Neural progenitor cell (in vitro differentiated cells): ENCODE measurements around the gene GPI. TPM values are rescaled to one million over a fixed set of nuclear protein-coding genes. Genes with fewer than 3 reads are reported as not detected.

Source experiments
- DNase-seq: peaks from one replicate; pipeline ENCODE4 v3.0.0-alpha.2; 2016; ENCODE audit warnings: low spot score
- H2AFZ ChIP-seq: fragments of 200-600 bp; sonication (generic); replicated peaks from 2 replicates; pipeline ENCODE4 v1.6.1; 2016; ENCODE audit warnings: antibody characterized with exemption
- H3F3A ChIP-seq: fragments of 200-600 bp; sonication (generic); 2 replicates; pipeline ENCODE4 v1.6.1; 2016; ENCODE audit warnings: antibody characterized with exemption, low read depth
- H3K27ac ChIP-seq: fragments of 200-600 bp; sonication (generic); 2 replicates; pipeline ENCODE4 v1.5.1; 2016; ENCODE audit warnings: mild to moderate bottlenecking
- H3K27me3 ChIP-seq: fragments of 200-600 bp; sonication (generic); 2 replicates; pipeline ENCODE4 v1.6.1; 2016; ENCODE audit warnings: mild to moderate bottlenecking, moderate library complexity
- H3K36me3 ChIP-seq: fragments of 200-600 bp; sonication (generic); 2 replicates; pipeline ENCODE4 v1.5.1; 2016
- H3K4me1 ChIP-seq: fragments of 200-600 bp; sonication (generic); 2 replicates; pipeline ENCODE4 v1.6.1; 2016; ENCODE audit warnings: mixed run types
- H3K4me2 ChIP-seq: fragments of 200-600 bp; sonication (generic); 2 replicates; pipeline ENCODE4 v1.6.1; 2016
- H3K4me3 ChIP-seq: fragments of 200-600 bp; sonication (generic); 2 replicates; pipeline ENCODE4 v1.5.1; 2016
- H3K79me2 ChIP-seq: fragments of 200-600 bp; sonication (generic); 2 replicates; pipeline ENCODE4 v1.6.1; 2016; ENCODE audit warnings: low read depth
- H3K9ac ChIP-seq: fragments of 200-600 bp; sonication (generic); 2 replicates; pipeline ENCODE4 v1.6.1; 2016
- H3K9me3 ChIP-seq: fragments of 200-600 bp; sonication (generic); 2 replicates; pipeline ENCODE4 v1.5.1; 2016; ENCODE audit warnings: low read depth
- H4K20me1 ChIP-seq: fragments of 200-600 bp; sonication (generic); 2 replicates; pipeline ENCODE4 v1.6.1; 2016; ENCODE audit warnings: low read depth
- H3K27ac Mint-ChIP-seq: 3 replicates; pipeline ENCODE4 v1.8.0; 2021; ENCODE audit warnings: mixed read lengths
- H3K27me3 Mint-ChIP-seq: 2 replicates; pipeline ENCODE4 v1.8.0; 2022; ENCODE audit warnings: low read depth, mild to moderate bottlenecking, inconsistent platforms, moderate library complexity, mixed read lengths; ENCODE audit not compliant: insufficient read depth
- H3K36me3 Mint-ChIP-seq: 3 replicates; pipeline ENCODE4 v1.8.0; 2021; ENCODE audit warnings: mixed read lengths
- H3K4me1 Mint-ChIP-seq: 3 replicates; pipeline ENCODE4 v1.8.0; 2021; ENCODE audit warnings: mixed read lengths
- H3K4me3 Mint-ChIP-seq: 3 replicates; pipeline ENCODE4 v1.8.0; 2021; ENCODE audit warnings: mild to moderate bottlenecking, moderate library complexity, mixed read lengths
- H3K9me3 Mint-ChIP-seq: 3 replicates; pipeline ENCODE4 v1.8.0; 2020; ENCODE audit warnings: mixed read lengths
- EZH2 ChIP-seq: fragments of 200-600 bp; sonication (generic); IDR thresholded peaks from 2 replicates; pipeline ENCODE4 v1.6.1; 2017; ENCODE audit warnings: antibody characterized with exemption, mild to moderate bottlenecking, moderate library complexity
- EZH2phosphoT487 ChIP-seq: fragments of 200-600 bp; sonication (generic); IDR thresholded peaks from 2 replicates; pipeline ENCODE4 v1.6.1; 2017; ENCODE audit warnings: antibody characterized with exemption
- total RNA-seq: library from RNA; depleted of rRNA; stranded (reverse); fragments of >200 nt; gene quantifications from 2 replicates; pipeline ENCODE4 v1.2.3, GENCODE V29; 2015; ENCODE audit warnings: low replicate concordance
- TF ChIP-seq, protein P1 (sequence below): fragments of 200-600 bp; sonication (generic); IDR thresholded peaks from 2 replicates; pipeline ENCODE4 v1.5.1; 2017; ENCODE audit warnings: antibody characterized with exemption, mild to moderate bottlenecking

The GPI gene
- total RNA-seq, 1 donor from 2014 or later: 109 TPM

DNA sequence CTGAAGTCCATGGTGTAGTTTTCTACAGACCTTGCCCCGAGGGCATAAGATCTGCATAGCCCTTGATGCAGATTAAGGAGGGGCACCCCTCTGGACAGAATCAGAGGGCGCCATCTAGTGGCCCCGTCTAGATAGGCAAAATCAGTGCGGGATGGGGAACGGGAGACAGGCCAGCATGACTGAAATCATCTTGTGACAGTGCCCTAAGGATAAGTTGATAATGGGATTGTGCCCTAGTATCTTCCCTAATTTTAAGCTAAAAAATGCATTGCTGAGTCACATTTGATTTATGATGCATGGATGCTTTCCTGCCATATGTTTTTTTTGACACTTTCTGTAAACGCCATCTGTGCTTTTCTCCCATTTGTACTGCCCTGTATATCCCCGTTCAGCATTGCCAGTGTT, 19.0 kb upstream of the GPI start:
- no peaks in the 10 kb centered on the region for H3K27me3 ChIP-seq

DNA sequence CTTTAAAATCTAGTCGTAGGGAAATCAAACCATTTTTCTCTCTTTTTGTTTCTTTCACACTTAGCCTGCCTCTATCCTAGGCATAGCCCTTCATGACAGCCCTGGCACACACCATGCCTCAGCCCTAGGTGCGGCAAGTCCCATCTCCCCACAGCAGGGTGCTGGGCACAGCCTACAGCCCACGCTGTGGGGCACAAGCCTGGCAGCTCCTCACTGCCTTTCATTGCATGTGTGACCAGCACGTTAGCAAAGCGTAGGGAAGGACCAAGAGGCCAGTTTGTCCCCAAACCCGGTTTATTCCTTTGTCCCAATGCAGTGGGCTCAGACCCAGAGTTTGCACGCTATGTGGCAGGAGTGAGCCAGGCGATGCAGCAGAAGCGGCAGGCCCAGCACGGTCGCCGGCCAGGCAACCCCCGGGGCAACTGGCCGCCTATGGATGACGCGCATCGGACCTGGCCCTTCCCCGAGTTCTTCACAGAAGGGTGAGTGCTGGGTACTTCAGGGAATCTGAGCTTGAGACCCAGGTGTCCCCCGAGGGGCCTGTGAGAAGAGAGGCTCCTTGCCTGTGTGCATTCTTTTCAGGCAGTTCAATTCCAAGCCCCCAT, 17.3 kb upstream of the GPI start:
- no peak overlapping the region for H3K27ac Mint-ChIP-seq
- Histone ChIP-seq H3K4me3 (no peak overlapping the region), H3K36me3 (no peaks in the 10 kb centered on the region), H3K4me2 (no peak overlapping the region), H3K27me3 (no peaks in the 10 kb centered on the region), H3K79me2 (no peaks in the 10 kb centered on the region), H3K9ac (no peak overlapping the region), H3K4me1 (no peaks in the 10 kb centered on the region), H3K27ac (no peak overlapping the region), H3K9me3 (no peaks in the 10 kb centered on the region), H2AFZ (no peak overlapping the region), H4K20me1 (peaks cover 9% of the 10 kb centered on the region), H3F3A (no peaks in the 10 kb centered on the region)
- no peak overlapping the region for H3K4me3 Mint-ChIP-seq
- H3K9me3 Mint-ChIP-seq: peaks cover 2% of the 10 kb centered on the region
- no peak for TF ChIP-seq EZH2
- no peak for TF ChIP-seq EZH2phosphoT487
- TF ChIP-seq, protein P1, sequence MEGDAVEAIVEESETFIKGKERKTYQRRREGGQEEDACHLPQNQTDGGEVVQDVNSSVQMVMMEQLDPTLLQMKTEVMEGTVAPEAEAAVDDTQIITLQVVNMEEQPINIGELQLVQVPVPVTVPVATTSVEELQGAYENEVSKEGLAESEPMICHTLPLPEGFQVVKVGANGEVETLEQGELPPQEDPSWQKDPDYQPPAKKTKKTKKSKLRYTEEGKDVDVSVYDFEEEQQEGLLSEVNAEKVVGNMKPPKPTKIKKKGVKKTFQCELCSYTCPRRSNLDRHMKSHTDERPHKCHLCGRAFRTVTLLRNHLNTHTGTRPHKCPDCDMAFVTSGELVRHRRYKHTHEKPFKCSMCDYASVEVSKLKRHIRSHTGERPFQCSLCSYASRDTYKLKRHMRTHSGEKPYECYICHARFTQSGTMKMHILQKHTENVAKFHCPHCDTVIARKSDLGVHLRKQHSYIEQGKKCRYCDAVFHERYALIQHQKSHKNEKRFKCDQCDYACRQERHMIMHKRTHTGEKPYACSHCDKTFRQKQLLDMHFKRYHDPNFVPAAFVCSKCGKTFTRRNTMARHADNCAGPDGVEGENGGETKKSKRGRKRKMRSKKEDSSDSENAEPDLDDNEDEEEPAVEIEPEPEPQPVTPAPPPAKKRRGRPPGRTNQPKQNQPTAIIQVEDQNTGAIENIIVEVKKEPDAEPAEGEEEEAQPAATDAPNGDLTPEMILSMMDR: no peak
- DNase-seq: no peak
- H3K4me1 Mint-ChIP-seq: peaks cover 3% of the 10 kb centered on the region
- peaks cover 24% of the 10 kb centered on the region for H3K36me3 Mint-ChIP-seq
- peaks cover 2% of the 10 kb centered on the region for H3K27me3 Mint-ChIP-seq

More for the DNA sequence above, 19.0 kb upstream of the GPI start:
- Histone ChIP-seq H2AFZ (no peak overlapping the region), H3K36me3 (no peaks in the 10 kb centered on the region), H3K79me2 (no peaks in the 10 kb centered on the region), H4K20me1 (peaks cover 9% of the 10 kb centered on the region), H3K27ac (no peak overlapping the region), H3K4me2 (no peak overlapping the region), H3F3A (no peaks in the 10 kb centered on the region), H3K9ac (no peak overlapping the region), H3K4me1 (no peaks in the 10 kb centered on the region), H3K9me3 (no peaks in the 10 kb centered on the region), H3K4me3 (no peak overlapping the region)
- DNase-seq: peak; percentile 83
- Mint-ChIP-seq H3K9me3 (peaks cover 2% of the 10 kb centered on the region), H3K36me3 (peaks cover 26% of the 10 kb centered on the region), H3K4me1 (peaks cover 3% of the 10 kb centered on the region), H3K27me3 (peaks cover 1% of the 10 kb centered on the region), H3K4me3 (peak overlapping the region; percentile 11), H3K27ac (no peak overlapping the region)
- TF ChIP-seq EZH2phosphoT487: no peak
- TF ChIP-seq, protein P1: peak; percentile 86
- no peak for TF ChIP-seq EZH2

DNA sequence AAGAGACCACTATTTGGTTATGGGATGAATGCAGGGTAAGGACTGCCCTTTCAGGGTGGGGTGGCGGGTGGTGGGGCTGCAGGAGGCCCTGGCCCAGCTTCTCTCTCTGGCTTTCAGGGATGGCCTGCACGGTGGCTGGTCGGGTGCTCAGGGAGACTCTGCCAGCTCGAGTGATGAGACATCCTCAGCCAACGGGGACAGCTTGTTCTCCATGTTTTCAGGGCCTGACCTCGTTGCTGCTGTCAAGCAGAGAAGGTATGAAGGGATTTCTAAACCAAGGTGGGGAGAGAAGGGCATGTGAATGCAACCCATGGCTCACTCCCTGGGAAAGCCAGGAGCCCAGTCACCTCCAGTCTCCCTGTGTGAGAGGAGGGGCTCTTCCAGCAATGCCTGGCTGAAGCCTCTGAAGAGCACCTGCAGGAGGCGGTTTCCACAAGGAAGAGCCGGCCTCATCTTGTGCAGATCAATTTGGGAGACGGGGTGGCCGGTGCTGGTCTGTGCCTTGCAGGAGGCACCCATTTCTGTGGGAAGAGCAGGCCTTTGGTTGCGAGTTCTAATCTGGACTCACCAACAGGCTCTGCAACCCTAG, 16.0 kb upstream of the GPI start:
- no peak for DNase-seq
- Histone ChIP-seq H3K79me2 (no peaks in the 10 kb centered on the region), H3F3A (no peaks in the 10 kb centered on the region), H3K9me3 (no peaks in the 10 kb centered on the region), H4K20me1 (peaks cover 9% of the 10 kb centered on the region), H2AFZ (no peak overlapping the region), H3K4me3 (no peak overlapping the region), H3K9ac (no peak overlapping the region), H3K27ac (no peak overlapping the region), H3K36me3 (no peaks in the 10 kb centered on the region), H3K4me1 (no peaks in the 10 kb centered on the region), H3K4me2 (no peak overlapping the region), H3K27me3 (no peaks in the 10 kb centered on the region)
- peaks cover 2% of the 10 kb centered on the region for H3K27me3 Mint-ChIP-seq
- peaks cover 2% of the 10 kb centered on the region for H3K9me3 Mint-ChIP-seq
- H3K4me1 Mint-ChIP-seq: peaks cover 3% of the 10 kb centered on the region
- no peak for TF ChIP-seq EZH2phosphoT487
- no peak for TF ChIP-seq EZH2
- TF ChIP-seq, protein P1: no peak
- H3K27ac Mint-ChIP-seq: no peak overlapping the region
- no peak overlapping the region for H3K4me3 Mint-ChIP-seq
- peaks cover 19% of the 10 kb centered on the region for H3K36me3 Mint-ChIP-seq
